Activated CD8-positive, alpha-beta T cell treated with anti-CD3 and anti-CD28 coated beads for 36 hours (primary cell): ENCODE measurements around the gene HCRTR2. TPM values are rescaled to one million over a fixed set of nuclear protein-coding genes. Genes with fewer than 3 reads are reported as not detected.

Experiments used
- ATAC-seq: fragments of 200-7000 bp; cut with Tn5 transposase; one replicate; pipeline ENCODE4 v1.10.0; 2021; ENCODE audit warnings: mild to moderate bottlenecking, moderate library complexity
- CTCF ChIA-PET: fragments of 350-600 bp; sonication (Branson Sonifier 250); formaldehyde crosslinking; loops from one replicate; lab custom pipeline; 2021; ENCODE audit warnings: antibody characterized with exemption; lab: Charles Lee
- POLR2A ChIA-PET: fragments of 350-600 bp; sonication (Branson Sonifier 250); formaldehyde crosslinking; loops from one replicate; lab custom pipeline; 2021; ENCODE audit warnings: antibody characterized with exemption; lab: Charles Lee
- DNase-seq: peaks from one replicate; pipeline ENCODE4 v3.0.0-alpha.2; 2020
- H3K27ac Mint-ChIP-seq: one replicate; pipeline ENCODE4 v1.8.0; 2021; ENCODE audit warnings: mild to moderate bottlenecking, mixed read lengths
- H3K27me3 Mint-ChIP-seq: one replicate; pipeline ENCODE4 v1.8.0; 2021; ENCODE audit warnings: mixed read lengths
- H3K36me3 Mint-ChIP-seq: one replicate; pipeline ENCODE4 v1.8.0; 2021; ENCODE audit warnings: low read depth, mixed read lengths
- H3K4me1 Mint-ChIP-seq: one replicate; pipeline ENCODE4 v1.8.0; 2021; ENCODE audit warnings: low read depth, mixed read lengths
- H3K4me3 Mint-ChIP-seq: one replicate; pipeline ENCODE4 v1.8.0; 2021; ENCODE audit warnings: mild to moderate bottlenecking, moderate library complexity, mixed read lengths
- H3K9me3 Mint-ChIP-seq: one replicate; pipeline ENCODE4 v1.8.0; 2021; ENCODE audit warnings: mixed read lengths
- CTCF ChIP-seq: fragments of 200-600 bp; IDR thresholded peaks from one replicate; pipeline ENCODE4 v1.8.0; 2022; ENCODE audit warnings: antibody characterized with exemption, mild to moderate bottlenecking
- intact Hi-C: fragments of 100-400 bp; cut with micrococcal nuclease; formaldehyde crosslinking; loops from one replicate; pipeline ENCODE4 v1.10.0; 2022
- total RNA-seq, 2 experiments: library from RNA; stranded (reverse); gene quantifications; one replicate each; pipeline ENCODE4 v1.2.3, GENCODE V29; 2021

The HCRTR2 gene
- total RNA-seq, 2 experiments from 2014 or later = not detected

- ChIA-PET CTCF (no interaction called here), POLR2A (no interaction called here)
- Mint-ChIP-seq H3K36me3 (no peaks in the 10 kb centered on the region), H3K27ac (no peak overlapping the region), H3K27me3 (no peaks in the 10 kb centered on the region), H3K9me3 (peaks cover 7% of the 10 kb centered on the region), H3K4me3 (no peak overlapping the region), H3K4me1 (no peaks in the 10 kb centered on the region)
- intact Hi-C loops = no loop called here
- TF ChIP-seq CTCF = no peak
- ATAC-seq (no peak), DNase-seq (no peak)
These were observed 6.5 kb upstream of the HCRTR2 start for GRCh38 chr6:55167860-55168259.

- DNase-seq (no peak), ATAC-seq (no peak)
- no peaks in the 10 kb centered on the region for H3K36me3 Mint-ChIP-seq
- no peaks in the 10 kb centered on the region for H3K4me1 Mint-ChIP-seq
- ChIA-PET POLR2A (no interaction called here), CTCF (no interaction called here)
- no peak for TF ChIP-seq CTCF
- intact Hi-C loops = no loop called here
- peaks cover 5% of the 10 kb centered on the region for H3K9me3 Mint-ChIP-seq
- H3K27ac Mint-ChIP-seq = no peak overlapping the region
- no peak overlapping the region for H3K4me3 Mint-ChIP-seq
- peaks cover 14% of the 10 kb centered on the region for H3K27me3 Mint-ChIP-seq
These were observed 1.0 kb downstream of the HCRTR2 start for GRCh38 chr6:55175078-55176049.

- H3K4me1 Mint-ChIP-seq = no peaks in the 10 kb centered on the region
- intact Hi-C loops = no loop called here
- no peak overlapping the region for H3K27ac Mint-ChIP-seq
- peaks cover 5% of the 10 kb centered on the region for H3K9me3 Mint-ChIP-seq
- no peak for TF ChIP-seq CTCF
- ATAC-seq (no peak), DNase-seq (peak; percentile 8)
- ChIA-PET CTCF (no interaction called here), POLR2A (no interaction called here)
- H3K4me3 Mint-ChIP-seq = no peak overlapping the region
- peaks cover 14% of the 10 kb centered on the region for H3K27me3 Mint-ChIP-seq
- no peaks in the 10 kb centered on the region for H3K36me3 Mint-ChIP-seq
These were observed 2.6 kb downstream of the HCRTR2 start for GRCh38 chr6:55176958-55177357.

GRCh38 chr6:55180258-55180657 lies 5.9 kb downstream of the HCRTR2 start:
- H3K27me3 Mint-ChIP-seq = peaks cover 4% of the 10 kb centered on the region
- DNase-seq = no peak
- H3K36me3 Mint-ChIP-seq = no peaks in the 10 kb centered on the region
- ATAC-seq = no peak
- POLR2A ChIA-PET = no interaction called here
- H3K4me1 Mint-ChIP-seq = no peaks in the 10 kb centered on the region
- CTCF ChIA-PET = no interaction called here
- H3K27ac Mint-ChIP-seq = no peak overlapping the region
- peaks cover 5% of the 10 kb centered on the region for H3K9me3 Mint-ChIP-seq
- TF ChIP-seq CTCF = no peak
- intact Hi-C loops = no loop called here
- no peak overlapping the region for H3K4me3 Mint-ChIP-seq

GRCh38 chr6:55182016-55182650 lies 7.8 kb downstream of the HCRTR2 start:
- no peak overlapping the region for H3K27ac Mint-ChIP-seq
- no peak overlapping the region for H3K4me3 Mint-ChIP-seq
- H3K36me3 Mint-ChIP-seq = no peaks in the 10 kb centered on the region
- H3K27me3 Mint-ChIP-seq = no peaks in the 10 kb centered on the region
- POLR2A ChIA-PET = no interaction called here
- no peaks in the 10 kb centered on the region for H3K9me3 Mint-ChIP-seq
- intact Hi-C loops = no loop called here
- no peak for ATAC-seq
- no peak for TF ChIP-seq CTCF
- CTCF ChIA-PET = no interaction called here
- H3K4me1 Mint-ChIP-seq = no peaks in the 10 kb centered on the region
- no peak for DNase-seq
